Nephron progenitor cell (in vitro differentiated cells): Measurements from ENCODE around the gene SLIT1.

Experiments
- DNase-seq: peaks from one replicate; pipeline ENCODE4 v3.0.0; 2021
- H3K27ac Mint-ChIP-seq: 2 replicates; pipeline ENCODE4 v1.8.0; 2021; ENCODE audit warnings: mild to moderate bottlenecking, moderate library complexity, mixed read lengths
- H3K27me3 Mint-ChIP-seq: 2 replicates; pipeline ENCODE4 v1.8.0; 2021; ENCODE audit warnings: mild to moderate bottlenecking, low read depth, mixed read lengths; ENCODE audit not compliant: poor library complexity
- H3K36me3 Mint-ChIP-seq: 2 replicates; pipeline ENCODE4 v1.8.0; 2021; ENCODE audit warnings: low read depth, mixed read lengths
- H3K4me1 Mint-ChIP-seq: 2 replicates; pipeline ENCODE4 v1.8.0; 2021; ENCODE audit warnings: mixed read lengths
- H3K4me3 Mint-ChIP-seq: 2 replicates; pipeline ENCODE4 v1.8.0; 2021; ENCODE audit warnings: mild to moderate bottlenecking, moderate library complexity, mixed read lengths
- H3K9me3 Mint-ChIP-seq: 2 replicates; pipeline ENCODE4 v1.8.0; 2021; ENCODE audit warnings: mild to moderate bottlenecking, moderate library complexity, mixed read lengths
- TF ChIP-seq, protein P1 (sequence below): fragments of 200-600 bp; sonication (generic); IDR thresholded peaks from 2 replicates; pipeline ENCODE4 v1.5.0; 2021; ENCODE audit warnings: antibody characterized with exemption

The SLIT1 gene

DNA sequence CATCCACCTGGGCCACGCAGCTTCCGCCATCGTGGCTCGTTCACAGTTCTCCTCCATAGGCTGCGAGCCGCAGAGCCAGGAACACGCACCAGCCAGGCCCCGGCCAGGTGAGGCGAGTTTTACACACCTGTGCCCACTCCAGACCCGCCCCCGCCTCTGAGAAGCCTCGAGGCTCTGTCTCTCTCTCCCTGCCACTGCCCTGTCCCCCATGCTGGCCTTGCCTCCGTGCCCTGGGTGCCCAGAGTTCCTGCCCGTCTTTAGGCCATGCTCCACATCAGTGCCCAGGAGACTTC is 142.2 kb downstream of the SLIT1 start:
- Mint-ChIP-seq H3K36me3 (no peaks in the 10 kb centered on the region), H3K4me3 (no peak overlapping the region), H3K27me3 (peaks cover 12% of the 10 kb centered on the region), H3K9me3 (no peaks in the 10 kb centered on the region), H3K4me1 (peaks cover 7% of the 10 kb centered on the region), H3K27ac (peak overlapping the region; percentile 81)
- DNase-seq, result no peak
- TF ChIP-seq, protein P1, sequence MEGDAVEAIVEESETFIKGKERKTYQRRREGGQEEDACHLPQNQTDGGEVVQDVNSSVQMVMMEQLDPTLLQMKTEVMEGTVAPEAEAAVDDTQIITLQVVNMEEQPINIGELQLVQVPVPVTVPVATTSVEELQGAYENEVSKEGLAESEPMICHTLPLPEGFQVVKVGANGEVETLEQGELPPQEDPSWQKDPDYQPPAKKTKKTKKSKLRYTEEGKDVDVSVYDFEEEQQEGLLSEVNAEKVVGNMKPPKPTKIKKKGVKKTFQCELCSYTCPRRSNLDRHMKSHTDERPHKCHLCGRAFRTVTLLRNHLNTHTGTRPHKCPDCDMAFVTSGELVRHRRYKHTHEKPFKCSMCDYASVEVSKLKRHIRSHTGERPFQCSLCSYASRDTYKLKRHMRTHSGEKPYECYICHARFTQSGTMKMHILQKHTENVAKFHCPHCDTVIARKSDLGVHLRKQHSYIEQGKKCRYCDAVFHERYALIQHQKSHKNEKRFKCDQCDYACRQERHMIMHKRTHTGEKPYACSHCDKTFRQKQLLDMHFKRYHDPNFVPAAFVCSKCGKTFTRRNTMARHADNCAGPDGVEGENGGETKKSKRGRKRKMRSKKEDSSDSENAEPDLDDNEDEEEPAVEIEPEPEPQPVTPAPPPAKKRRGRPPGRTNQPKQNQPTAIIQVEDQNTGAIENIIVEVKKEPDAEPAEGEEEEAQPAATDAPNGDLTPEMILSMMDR, result no peak

DNA sequence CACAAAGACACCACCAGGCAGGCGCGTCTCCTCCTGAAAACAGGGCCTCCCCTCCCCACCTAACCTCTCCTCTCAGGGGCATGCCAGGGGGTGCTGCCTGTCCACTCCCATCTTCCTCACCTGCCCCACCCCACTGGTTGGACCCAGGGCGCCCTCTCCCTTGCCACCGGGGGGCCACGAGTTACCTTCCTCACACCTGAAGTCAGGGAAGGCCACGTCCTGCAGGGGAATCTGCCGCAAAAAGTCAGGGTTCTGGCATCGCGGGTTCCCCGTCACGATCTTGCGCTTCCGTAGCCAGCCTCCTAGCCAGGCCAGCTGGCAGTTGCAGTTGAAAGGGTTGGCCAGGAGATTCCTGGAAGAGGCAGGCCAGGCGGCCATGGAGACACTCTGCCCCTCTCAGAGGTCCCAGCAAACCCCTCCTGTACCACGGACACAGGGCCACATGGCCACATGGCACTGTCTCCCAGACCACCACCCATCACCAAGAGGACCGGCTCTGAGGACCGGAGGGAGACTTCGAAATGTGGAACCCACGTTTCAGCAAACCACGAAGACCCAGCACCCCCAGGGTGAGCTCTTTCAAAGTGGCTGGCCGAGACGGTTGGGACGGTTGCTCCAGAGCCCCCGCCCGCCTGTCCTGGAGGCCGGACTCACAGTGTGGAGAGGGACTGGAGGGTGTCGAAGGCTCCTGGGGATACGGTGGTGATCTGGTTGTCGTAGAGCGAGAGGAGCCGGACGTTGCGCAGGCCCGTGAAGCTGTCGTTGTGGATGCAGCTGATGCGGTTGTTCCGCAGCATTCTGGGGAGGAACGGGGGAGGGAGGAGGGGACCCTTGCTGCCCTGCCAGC is 142.8 kb downstream of the SLIT1 start:
- no peaks in the 10 kb centered on the region for H3K9me3 Mint-ChIP-seq
- TF ChIP-seq, protein P1, result no peak
- no peak overlapping the region for H3K4me3 Mint-ChIP-seq
- H3K27me3 Mint-ChIP-seq, result peaks cover 10% of the 10 kb centered on the region
- no peak overlapping the region for H3K27ac Mint-ChIP-seq
- no peak for DNase-seq
- peaks cover 12% of the 10 kb centered on the region for H3K4me1 Mint-ChIP-seq
- no peaks in the 10 kb centered on the region for H3K36me3 Mint-ChIP-seq

DNA sequence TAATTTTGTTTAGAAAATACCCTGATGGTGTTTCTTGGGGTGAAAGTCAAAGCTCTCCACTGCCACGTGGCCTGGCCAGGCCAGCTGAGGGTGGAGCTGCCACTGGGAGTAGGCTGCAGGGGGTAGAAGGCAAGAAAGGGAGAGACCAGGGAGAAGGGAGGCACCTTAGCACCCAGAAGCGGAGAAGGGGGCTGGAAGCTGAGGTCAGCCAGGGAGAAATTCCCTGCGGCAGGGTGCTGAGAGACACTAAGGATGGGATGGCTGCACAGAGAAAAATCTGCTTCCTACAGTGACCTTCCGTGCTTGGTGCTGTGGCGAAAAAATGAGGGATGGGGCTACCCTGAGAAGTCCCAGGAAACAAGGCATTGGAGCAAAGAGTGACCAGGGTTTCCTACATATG is 143.7 kb downstream of the SLIT1 start:
- DNase-seq, result no peak
- Mint-ChIP-seq H3K27me3 (peaks cover 13% of the 10 kb centered on the region), H3K4me1 (peaks cover 13% of the 10 kb centered on the region), H3K4me3 (no peak overlapping the region), H3K36me3 (no peaks in the 10 kb centered on the region), H3K9me3 (no peaks in the 10 kb centered on the region), H3K27ac (no peak overlapping the region)
- TF ChIP-seq, protein P1, result no peak

DNA sequence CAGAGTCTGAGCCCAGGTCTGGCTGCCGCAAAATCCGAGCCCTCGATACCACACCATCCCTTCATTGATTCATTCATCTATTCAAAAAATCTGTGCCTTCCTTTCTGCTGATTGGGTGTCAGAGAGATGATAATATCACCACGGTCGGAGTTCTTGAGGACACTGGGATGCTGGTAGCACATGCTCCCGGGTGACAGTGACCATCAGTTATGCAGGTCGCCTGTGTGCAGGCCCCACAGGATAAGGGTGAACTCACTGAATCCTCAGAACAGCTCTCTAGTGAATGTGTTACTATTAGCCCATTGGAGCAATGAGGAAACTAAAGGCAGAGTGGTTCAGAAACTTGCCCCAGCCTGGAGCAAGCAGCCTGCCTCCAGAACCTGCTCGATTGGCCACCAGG is 145.1 kb downstream of the SLIT1 start:
- Mint-ChIP-seq H3K27ac (no peak overlapping the region), H3K27me3 (peaks cover 21% of the 10 kb centered on the region), H3K4me3 (no peak overlapping the region), H3K36me3 (no peaks in the 10 kb centered on the region), H3K9me3 (no peaks in the 10 kb centered on the region), H3K4me1 (peaks cover 19% of the 10 kb centered on the region)
- no peak for DNase-seq
- TF ChIP-seq, protein P1, result no peak

- Mint-ChIP-seq H3K4me3 (no peak overlapping the region), H3K9me3 (no peaks in the 10 kb centered on the region), H3K36me3 (no peaks in the 10 kb centered on the region)
Measured at GRCh38 chr10:97040248-97040584, 145.5 kb downstream of the SLIT1 start.

More at GRCh38 chr10:97040248-97040584, 145.5 kb downstream of the SLIT1 start:
- no peak for DNase-seq
- H3K27me3 Mint-ChIP-seq, result peaks cover 24% of the 10 kb centered on the region
- TF ChIP-seq, protein P1, result no peak
- H3K27ac Mint-ChIP-seq, result no peak overlapping the region
- H3K4me1 Mint-ChIP-seq, result peaks cover 24% of the 10 kb centered on the region
